Measurements from ENCODE around the gene BICC1. TPM values are rescaled to one million over a fixed set of nuclear protein-coding genes. Genes with fewer than 3 reads are reported as not detected.

BICC1 gene
- total RNA-seq, 1 donor from 2014 or later, result 1.1 TPM

GRCh38 chr10:58796242-58796641 is 283.6 kb downstream of the BICC1 start:
- Mint-ChIP-seq H3K9me3 (ENCODE audit: unreplicated experiment) (no peaks in the 10 kb centered on the region), H3K4me3 (ENCODE audit: unreplicated experiment) (no peak overlapping the region), H3K4me1 (ENCODE audit: unreplicated experiment) (peaks cover 7% of the 10 kb centered on the region), H3K36me3 (ENCODE audit: low read depth, unreplicated experiment) (no peaks in the 10 kb centered on the region), H3K27ac (ENCODE audit: unreplicated experiment) (peak overlapping the region; percentile 2), H3K27me3 (ENCODE audit: unreplicated experiment) (no peaks in the 10 kb centered on the region)
- TF ChIP-seq CTCF (IDR thresholded peaks at IDR 0.05; ENCODE audit: unreplicated experiment), result no peak
- DNase-seq (ENCODE audit: low spot score), result peak; percentile 27

GRCh38 chr10:58796824-58797223 is 284.2 kb downstream of the BICC1 start:
- DNase-seq (ENCODE audit: low spot score), result no peak
- H3K36me3 Mint-ChIP-seq (ENCODE audit: low read depth, unreplicated experiment), result no peaks in the 10 kb centered on the region
- H3K4me1 Mint-ChIP-seq (ENCODE audit: unreplicated experiment), result peaks cover 7% of the 10 kb centered on the region
- H3K4me3 Mint-ChIP-seq (ENCODE audit: unreplicated experiment), result no peak overlapping the region
- no peaks in the 10 kb centered on the region for H3K9me3 Mint-ChIP-seq (ENCODE audit: unreplicated experiment)
- H3K27ac Mint-ChIP-seq (ENCODE audit: unreplicated experiment), result peak overlapping the region; percentile 2
- H3K27me3 Mint-ChIP-seq (ENCODE audit: unreplicated experiment), result no peaks in the 10 kb centered on the region
- no peak for TF ChIP-seq CTCF (IDR thresholded peaks at IDR 0.05; ENCODE audit: unreplicated experiment)

GRCh38 chr10:58797356-58797755 is 284.7 kb downstream of the BICC1 start:
- Mint-ChIP-seq H3K27ac (ENCODE audit: unreplicated experiment) (no peak overlapping the region), H3K27me3 (ENCODE audit: unreplicated experiment) (no peaks in the 10 kb centered on the region), H3K4me3 (ENCODE audit: unreplicated experiment) (no peak overlapping the region), H3K4me1 (ENCODE audit: unreplicated experiment) (peaks cover 7% of the 10 kb centered on the region), H3K36me3 (ENCODE audit: low read depth, unreplicated experiment) (no peaks in the 10 kb centered on the region), H3K9me3 (ENCODE audit: unreplicated experiment) (no peaks in the 10 kb centered on the region)
- DNase-seq (ENCODE audit: low spot score), result no peak
- TF ChIP-seq CTCF (IDR thresholded peaks at IDR 0.05; ENCODE audit: unreplicated experiment), result no peak

GRCh38 chr10:58802047-58802446 is 289.4 kb downstream of the BICC1 start:
- no peak for TF ChIP-seq CTCF (IDR thresholded peaks at IDR 0.05; ENCODE audit: unreplicated experiment)
- Mint-ChIP-seq H3K27me3 (ENCODE audit: unreplicated experiment) (no peaks in the 10 kb centered on the region), H3K9me3 (ENCODE audit: unreplicated experiment) (no peaks in the 10 kb centered on the region), H3K4me1 (ENCODE audit: unreplicated experiment) (peaks cover 7% of the 10 kb centered on the region), H3K4me3 (ENCODE audit: unreplicated experiment) (no peak overlapping the region), H3K36me3 (ENCODE audit: low read depth, unreplicated experiment) (no peaks in the 10 kb centered on the region), H3K27ac (ENCODE audit: unreplicated experiment) (no peak overlapping the region)
- no peak for DNase-seq (ENCODE audit: low spot score)

- no peaks in the 10 kb centered on the region for H3K36me3 Mint-ChIP-seq (ENCODE audit: low read depth, unreplicated experiment)
- H3K27me3 Mint-ChIP-seq (ENCODE audit: unreplicated experiment), result no peaks in the 10 kb centered on the region
- TF ChIP-seq CTCF (IDR thresholded peaks at IDR 0.05; ENCODE audit: unreplicated experiment), result no peak
- H3K4me1 Mint-ChIP-seq (ENCODE audit: unreplicated experiment), result no peaks in the 10 kb centered on the region
- no peak overlapping the region for H3K27ac Mint-ChIP-seq (ENCODE audit: unreplicated experiment)
- no peaks in the 10 kb centered on the region for H3K9me3 Mint-ChIP-seq (ENCODE audit: unreplicated experiment)
- H3K4me3 Mint-ChIP-seq (ENCODE audit: unreplicated experiment), result no peak overlapping the region
- no peak for DNase-seq (ENCODE audit: low spot score)
Measured at GRCh38 chr10:58806323-58806722, 293.7 kb downstream of the BICC1 start.
